Testis (tissue), 3 donors: ENCODE measurements around the gene TIMM13. TPM values are rescaled to one million over a fixed set of nuclear protein-coding genes. Genes with fewer than 3 reads are reported as not detected.

ENCODE experiments used
- DNase-seq: peaks from one replicate; pipeline ENCODE4 v3.0.0-alpha.2; 2019
- H3K27ac ChIP-seq, 2 donors: fragments of 200-600 bp; sonication (generic); one replicate each; pipeline ENCODE4 v1.5.1; 2019
- H3K27me3 ChIP-seq: fragments of 200-600 bp; sonication (generic); one replicate; pipeline ENCODE4 v1.5.1; 2019
- H3K36me3 ChIP-seq: fragments of 200-600 bp; sonication (generic); one replicate; pipeline ENCODE4 v1.5.1; 2017; ENCODE audit warnings: low read depth; ENCODE audit errors: missing control alignments
- H3K4me1 ChIP-seq: fragments of 200-600 bp; sonication (generic); one replicate; pipeline ENCODE4 v1.5.1; 2019
- H3K4me3 ChIP-seq, 2 donors: fragments of 200-600 bp; sonication (generic); one replicate each; pipeline ENCODE4 v1.5.1; 2017 to 2019
- H3K9me3 ChIP-seq: fragments of 200-600 bp; sonication (generic); one replicate; pipeline ENCODE4 v1.5.1; 2017
- CTCF ChIP-seq, 3 experiments: fragments of 450-650 bp in 2 of 3; fragments of 200-600 bp in 1 of 3; sonication (generic) in 1 of 3; IDR thresholded peaks; one replicate each; pipeline ENCODE4 v1.5.1; 2016 to 2019; ENCODE audit warnings: antibody characterized with exemption in 3 of 3, mild to moderate bottlenecking in 2 of 3, moderate library complexity in 1 of 3
- POLR2A ChIP-seq: fragments of 450-650 bp; IDR thresholded peaks from one replicate; pipeline ENCODE4 v1.6.1; 2017; ENCODE audit warnings: antibody characterized with exemption, mild to moderate bottlenecking, moderate library complexity
- WGBS, 2 donors: methylation state at CpG; one replicate each; pipeline ENCODE4 v1.1.5; 2018; 5-methylcytosine and 5-hydroxymethylcytosine counted together
- intact Hi-C: fragments of 100-400 bp; cut with DNase I; formaldehyde crosslinking; loops from one replicate; pipeline ENCODE4 v1.15.1; 2023; ENCODE audit warnings: low total_unique reads
- microRNA-seq, 2 donors: library from miRNA; unstranded; fragments of <30 nt; microRNA quantifications; one replicate each; pipeline ENCODE4, GENCODE V29; 2016; ENCODE audit warnings: borderline number of aligned reads in 2 of 2, borderline replicate concordance in 1 of 2
- polyA plus RNA-seq: library from polyadenylated mRNA; stranded (reverse); fragments of 350-450 nt; fragmentation: Illumina TruSeq; extraction: RNeasy Lipid Tissue Mini Kit (QIAGEN cat#74804); gene quantifications from one replicate; pipeline ENCODE4 v1.2.3, GENCODE V29; 2014; ENCODE audit warnings: low read depth, low replicate concordance; ENCODE audit not compliant: insufficient read depth
- total RNA-seq, 2 donors: library from RNA; depleted of rRNA; stranded (reverse); fragments of >200 nt; gene quantifications; one replicate each; pipeline ENCODE4 v1.2.3, GENCODE V29; 2016

The TIMM13 gene
- total and polyA plus RNA-seq, 3 donors from 2014 or later = 57.5 to 66.6 (median 60.6) TPM

- H3K9me3 ChIP-seq = no peaks in the 10 kb centered on the region
- no peaks in the 10 kb centered on the region for H3K36me3 ChIP-seq
- 90 to 97% methylated on average over 2 of the region's 2 CpGs for WGBS, 2 donors
- no peak for TF ChIP-seq CTCF (IDR thresholded peaks at IDR 0.05)
- TF ChIP-seq POLR2A = no peak
- H3K27me3 ChIP-seq = no peaks in the 10 kb centered on the region
- DNase-seq = no peak
- no peak overlapping the region for H3K4me3 ChIP-seq
- intact Hi-C loops = no loop called here
- no peak overlapping the region for H3K27ac ChIP-seq
- no peaks in the 10 kb centered on the region for H3K4me1 ChIP-seq
These were observed 46.8 kb downstream of the TIMM13 start for GRCh38 chr19:2380567-2380966.

- H3K9me3 ChIP-seq = no peaks in the 10 kb centered on the region
- H3K27me3 ChIP-seq = no peaks in the 10 kb centered on the region
- intact Hi-C loops = no loop called here
- H3K36me3 ChIP-seq = no peaks in the 10 kb centered on the region
- no peak overlapping the region for H3K27ac ChIP-seq
- 50 to 52% methylated on average over 6 to 15 of the region's 15 CpGs for WGBS, 2 donors
- no peak for DNase-seq
- H3K4me3 ChIP-seq = no peak overlapping the region
- no peaks in the 10 kb centered on the region for H3K4me1 ChIP-seq
- TF ChIP-seq POLR2A (no peak), CTCF (IDR thresholded peaks at IDR 0.05) (no peak)
These were observed 50.4 kb downstream of the TIMM13 start for GRCh38 chr19:2376784-2377519.

Small RNA genes lying within 50 kb of the gene (microRNA-seq; reads per million reads assigned to microRNA genes)
- 0 reads per million in 2 donors for gene MIR7108

Other genes starting within 250 kb of the TIMM13 start
- 100 to 1,000 TPM; 126 to 153 TPM for gene PLEKHJ1, start 191.3 kb downstream of the TIMM13 start, total RNA-seq
- gene PLEKHJ1, start 191.3 kb downstream of the TIMM13 start, polyA plus RNA-seq = 111 TPM
- 100 to 1,000 TPM; 102 to 122 TPM for gene SF3A2, start 190.8 kb downstream of the TIMM13 start, total RNA-seq
- gene SF3A2, start 190.8 kb downstream of the TIMM13 start, polyA plus RNA-seq = 117 TPM
- 100 to 1,000 TPM; 180 to 268 TPM for gene AMH, start 178.3 kb downstream of the TIMM13 start, total RNA-seq
- 50.8 TPM for gene AMH, start 178.3 kb downstream of the TIMM13 start, polyA plus RNA-seq
- 1 to 10 TPM; 2.2 to 2.6 TPM for gene JSRP1, start 171.2 kb downstream of the TIMM13 start, total RNA-seq
- gene JSRP1, start 171.2 kb downstream of the TIMM13 start, polyA plus RNA-seq = 4.6 TPM
- under 1 TPM; 0.37 to 0.55 TPM for gene PEAK3, start 145.4 kb downstream of the TIMM13 start, total RNA-seq
- 0.16 TPM for gene PEAK3, start 145.4 kb downstream of the TIMM13 start, polyA plus RNA-seq
- gene LINGO3, start 119.4 kb downstream of the TIMM13 start, total RNA-seq = 1 to 10 TPM; 2.1 to 3.5 TPM
- 0.45 TPM for gene LINGO3, start 119.4 kb downstream of the TIMM13 start, polyA plus RNA-seq
- gene LSM7, start 99.0 kb downstream of the TIMM13 start, total RNA-seq = 100 to 1,000 TPM; 163 to 179 TPM
- gene LSM7, start 99.0 kb downstream of the TIMM13 start, polyA plus RNA-seq = 80.7 TPM
- gene SPPL2B, start 98.9 kb downstream of the TIMM13 start, total RNA-seq = 100 to 1,000 TPM; 158 to 215 TPM
- gene SPPL2B, start 98.9 kb downstream of the TIMM13 start, polyA plus RNA-seq = 132 TPM
- gene TMPRSS9, start 67.3 kb downstream of the TIMM13 start, total RNA-seq = 1 to 10 TPM; 8.4 to 9.8 TPM
- gene TMPRSS9, start 67.3 kb downstream of the TIMM13 start, polyA plus RNA-seq = 3.5 TPM
- gene LMNB2, start 29.4 kb upstream of the TIMM13 start, total RNA-seq = 10 to 100 TPM; 69.4 to 69.7 TPM
- gene LMNB2, start 29.4 kb upstream of the TIMM13 start, polyA plus RNA-seq = 77.4 TPM
- 10 to 100 TPM; 30.5 to 59.7 TPM for gene GADD45B, start 48.5 kb upstream of the TIMM13 start, total RNA-seq
- 16.9 TPM for gene GADD45B, start 48.5 kb upstream of the TIMM13 start, polyA plus RNA-seq